OCI-LY3 (cell line): Measurements from ENCODE around the gene UGT1A5.

Experiments used
- CTCF ChIP-seq: fragments of 200-600, 300-600 bp; sonication (generic); IDR thresholded peaks from 2 replicates; pipeline ENCODE4 v1.5.1; 2014; ENCODE audit warnings: antibody characterized with exemption, low read length, low read depth
- EZH2phosphoT487 ChIP-seq: fragments of 200-600 bp; shearing (Covaris generic); IDR thresholded peaks from 2 replicates; pipeline ENCODE4 v1.6.1; 2018; ENCODE audit warnings: antibody characterized with exemption, mixed run types, low read depth

GRCh38 chr2:233772583-233772982 is 59.9 kb downstream of the UGT1A5 start:
- no peak for TF ChIP-seq EZH2phosphoT487
- TF ChIP-seq CTCF, result no peak
